Measurements from ENCODE around the gene EHBP1. TPM values are rescaled to one million over a fixed set of nuclear protein-coding genes. Genes with fewer than 3 reads are reported as not detected.

The EHBP1 gene
- polyA plus RNA-seq, 1 of the 3 experiments (the other 2 are of a cell fraction), result 62.7 TPM

DNA sequence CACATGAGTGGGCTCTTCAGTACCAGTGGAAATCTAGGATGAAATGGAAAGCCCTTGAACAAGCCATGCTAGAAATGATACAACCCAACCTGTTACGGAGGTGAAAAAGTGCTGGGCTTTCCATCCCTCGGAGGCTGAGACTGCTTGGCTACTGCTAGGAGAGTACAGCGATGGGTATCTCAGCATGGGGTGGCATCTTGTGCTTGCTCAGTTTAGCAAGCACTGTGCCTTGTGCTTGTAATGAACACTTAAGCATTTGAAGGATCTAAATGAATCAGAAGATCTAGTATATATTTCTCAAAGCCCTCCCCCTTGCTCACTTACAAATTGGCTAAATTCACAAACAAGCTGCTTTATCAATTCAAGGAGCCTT is 44.3 kb upstream of the EHBP1 start:
- ChIA-PET CTCF (no interaction called here), POLR2A (no interaction called here)
- TF ChIP-seq POLR2AphosphoS5 (IDR thresholded peaks at IDR 0.05; ENCODE audit: low read depth, low read length) (0 out of 2 replicates have a peak, but pooled peaks have one; percentile 0), ZBTB33 (IDR thresholded peaks at IDR 0.05; ENCODE audit: borderline replicate concordance, low read depth) (no peak)
- Histone ChIP-seq H4K20me1 (ENCODE audit: insufficient read depth) (no peaks in the 10 kb centered on the region), H3K27ac (ENCODE audit: low read depth in 2 of 2, low read length in 1 of 2) (peak overlapping the region; percentile 54 to 74; a peak in 3 of 4 replicates), H3K27me3 (ENCODE audit: insufficient read depth) (no peaks in the 10 kb centered on the region), H3F3A (replicated peaks; ENCODE audit: insufficient read depth) (no peaks in the 10 kb centered on the region), H3K9me2 (no peaks in the 10 kb centered on the region), H3K4me1 (ENCODE audit: control insufficient read depth in 1 of 2, insufficient read depth in 2 of 2, low read depth in 1 of 2, low read length in 1 of 2) (peaks cover 26 to 27% of the 10 kb centered on the region in 2 experiments), H3K79me2 (ENCODE audit: insufficient read depth) (no peaks in the 10 kb centered on the region), H3K4me3 (ENCODE audit: low read depth in 2 of 2, low read length in 1 of 2) (no peak overlapping the region), H2AFZ (ENCODE audit: low read depth) (peak overlapping the region; percentile 39; the same call in 1 of the 2 replicates), H3K4me2 (0 out of 2 replicates have a peak overlapping the region, but pooled peaks have one; percentile 24), H3K9me3 (no peaks in the 10 kb centered on the region), H3K9ac (no peak overlapping the region), H3K36me3 (replicated peaks in 1 of 2; ENCODE audit: control insufficient read depth in 1 of 2, insufficient read depth in 2 of 2, low read length in 1 of 2) (no peaks in the 10 kb centered on the region)
- no peak for DNase-seq
- WGBS (ENCODE audit: low lambda C conversion rate), result 89% methylated on average over 3 of the region's 3 CpGs

DNA sequence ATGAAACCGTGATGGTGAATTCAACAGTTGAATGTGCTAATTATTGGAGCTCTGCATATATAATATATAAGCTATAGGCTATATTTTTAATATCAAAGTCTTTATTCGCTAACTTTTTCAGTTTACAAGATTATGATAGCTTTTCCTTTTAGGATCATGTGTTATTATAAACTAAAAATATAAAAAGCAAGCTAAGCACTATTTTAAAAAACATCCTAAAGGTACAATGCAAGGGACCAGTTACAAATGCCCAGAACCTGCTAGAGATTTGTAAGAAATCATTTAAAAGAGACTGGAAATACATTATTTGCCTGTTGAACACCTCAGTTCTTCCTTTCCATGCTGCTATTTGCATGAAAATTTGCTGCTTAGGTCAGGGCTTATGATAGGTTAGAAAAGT is 43.4 kb upstream of the EHBP1 start:
- WGBS (ENCODE audit: low lambda C conversion rate), result over 99% methylated on average over 2 of the region's 2 CpGs
- Histone ChIP-seq H3K27me3 (ENCODE audit: insufficient read depth) (no peaks in the 10 kb centered on the region), H3K27ac (ENCODE audit: low read depth in 2 of 2, low read length in 1 of 2) (peak overlapping the region; percentile 73 to 93; a peak in 3 of 4 replicates), H3K79me2 (ENCODE audit: insufficient read depth) (no peaks in the 10 kb centered on the region), H3K4me2 (peak overlapping the region; percentile 24; the same call in 1 of the 2 replicates), H3K9ac (no peak overlapping the region), H4K20me1 (ENCODE audit: insufficient read depth) (no peaks in the 10 kb centered on the region), H3K9me3 (no peaks in the 10 kb centered on the region), H3F3A (replicated peaks; ENCODE audit: insufficient read depth) (no peaks in the 10 kb centered on the region), H3K9me2 (no peaks in the 10 kb centered on the region), H3K4me3 (ENCODE audit: low read depth in 2 of 2, low read length in 1 of 2) (no peak overlapping the region), H3K4me1 (ENCODE audit: control insufficient read depth in 1 of 2, insufficient read depth in 2 of 2, low read depth in 1 of 2, low read length in 1 of 2) (peaks cover 26 to 27% of the 10 kb centered on the region in 2 experiments), H2AFZ (ENCODE audit: low read depth) (peak overlapping the region; percentile 27; the same call in 1 of the 2 replicates), H3K36me3 (replicated peaks in 1 of 2; ENCODE audit: control insufficient read depth in 1 of 2, insufficient read depth in 2 of 2, low read length in 1 of 2) (no peaks in the 10 kb centered on the region)
- POLR2A ChIA-PET, result no interaction called here
- CTCF ChIA-PET, result no interaction called here
- no peak for DNase-seq
- TF ChIP-seq YY1 (IDR thresholded peaks at IDR 0.05; ENCODE audit: low read depth), result no peak
- TF ChIP-seq MEF2A (IDR thresholded peaks at IDR 0.05; ENCODE audit: borderline replicate concordance, low read depth), result no peak
- no peak for TF ChIP-seq TAF1 (IDR thresholded peaks at IDR 0.05; ENCODE audit: borderline replicate concordance, low read depth, low read length)
- TF ChIP-seq MXI1 (IDR thresholded peaks at IDR 0.05; ENCODE audit: low read depth, low read length), result no peak
- TF ChIP-seq RXRA (IDR thresholded peaks at IDR 0.05; ENCODE audit: borderline replicate concordance, low read depth), result no peak
- TF ChIP-seq, protein P1, sequence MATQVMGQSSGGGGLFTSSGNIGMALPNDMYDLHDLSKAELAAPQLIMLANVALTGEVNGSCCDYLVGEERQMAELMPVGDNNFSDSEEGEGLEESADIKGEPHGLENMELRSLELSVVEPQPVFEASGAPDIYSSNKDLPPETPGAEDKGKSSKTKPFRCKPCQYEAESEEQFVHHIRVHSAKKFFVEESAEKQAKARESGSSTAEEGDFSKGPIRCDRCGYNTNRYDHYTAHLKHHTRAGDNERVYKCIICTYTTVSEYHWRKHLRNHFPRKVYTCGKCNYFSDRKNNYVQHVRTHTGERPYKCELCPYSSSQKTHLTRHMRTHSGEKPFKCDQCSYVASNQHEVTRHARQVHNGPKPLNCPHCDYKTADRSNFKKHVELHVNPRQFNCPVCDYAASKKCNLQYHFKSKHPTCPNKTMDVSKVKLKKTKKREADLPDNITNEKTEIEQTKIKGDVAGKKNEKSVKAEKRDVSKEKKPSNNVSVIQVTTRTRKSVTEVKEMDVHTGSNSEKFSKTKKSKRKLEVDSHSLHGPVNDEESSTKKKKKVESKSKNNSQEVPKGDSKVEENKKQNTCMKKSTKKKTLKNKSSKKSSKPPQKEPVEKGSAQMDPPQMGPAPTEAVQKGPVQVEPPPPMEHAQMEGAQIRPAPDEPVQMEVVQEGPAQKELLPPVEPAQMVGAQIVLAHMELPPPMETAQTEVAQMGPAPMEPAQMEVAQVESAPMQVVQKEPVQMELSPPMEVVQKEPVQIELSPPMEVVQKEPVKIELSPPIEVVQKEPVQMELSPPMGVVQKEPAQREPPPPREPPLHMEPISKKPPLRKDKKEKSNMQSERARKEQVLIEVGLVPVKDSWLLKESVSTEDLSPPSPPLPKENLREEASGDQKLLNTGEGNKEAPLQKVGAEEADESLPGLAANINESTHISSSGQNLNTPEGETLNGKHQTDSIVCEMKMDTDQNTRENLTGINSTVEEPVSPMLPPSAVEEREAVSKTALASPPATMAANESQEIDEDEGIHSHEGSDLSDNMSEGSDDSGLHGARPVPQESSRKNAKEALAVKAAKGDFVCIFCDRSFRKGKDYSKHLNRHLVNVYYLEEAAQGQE (IDR thresholded peaks at IDR 0.05; ENCODE audit: low read depth, low read length), result no peak
